Measurements from ENCODE around the gene THSD7B.

- TF ChIP-seq, protein P1, sequence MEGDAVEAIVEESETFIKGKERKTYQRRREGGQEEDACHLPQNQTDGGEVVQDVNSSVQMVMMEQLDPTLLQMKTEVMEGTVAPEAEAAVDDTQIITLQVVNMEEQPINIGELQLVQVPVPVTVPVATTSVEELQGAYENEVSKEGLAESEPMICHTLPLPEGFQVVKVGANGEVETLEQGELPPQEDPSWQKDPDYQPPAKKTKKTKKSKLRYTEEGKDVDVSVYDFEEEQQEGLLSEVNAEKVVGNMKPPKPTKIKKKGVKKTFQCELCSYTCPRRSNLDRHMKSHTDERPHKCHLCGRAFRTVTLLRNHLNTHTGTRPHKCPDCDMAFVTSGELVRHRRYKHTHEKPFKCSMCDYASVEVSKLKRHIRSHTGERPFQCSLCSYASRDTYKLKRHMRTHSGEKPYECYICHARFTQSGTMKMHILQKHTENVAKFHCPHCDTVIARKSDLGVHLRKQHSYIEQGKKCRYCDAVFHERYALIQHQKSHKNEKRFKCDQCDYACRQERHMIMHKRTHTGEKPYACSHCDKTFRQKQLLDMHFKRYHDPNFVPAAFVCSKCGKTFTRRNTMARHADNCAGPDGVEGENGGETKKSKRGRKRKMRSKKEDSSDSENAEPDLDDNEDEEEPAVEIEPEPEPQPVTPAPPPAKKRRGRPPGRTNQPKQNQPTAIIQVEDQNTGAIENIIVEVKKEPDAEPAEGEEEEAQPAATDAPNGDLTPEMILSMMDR (conservative IDR thresholded peaks at IDR 0.05; ENCODE audit: low read length) = no peak
- no peak for TF ChIP-seq EZH2phosphoT487 (IDR thresholded peaks at IDR 0.05; ENCODE audit: borderline replicate concordance)
Observed at GRCh38 chr2:137380610-137381009, 615.3 kb downstream of the THSD7B start.

All from Loucy (cell line).